ENCODE results near the gene ARMC9.
A peak's percentile ranks its signal among the peaks of the same experiment; 100 is the strongest.
"Not testable (repeated sequence)": the region's sequence is repeated elsewhere in the genome, so short reads cannot be mapped to it uniquely, and the experiment has no call there.

Gene ARMC9

GRCh38 chr2:231198291-231199173 is at the start of gene ARMC9:
Gene ARMC9 (plus strand): TSS chr2:231198631. CDS start chr2:231206239, 7,608 bp downstream.
- DNase-seq (ENCODE audit: low spot score) = peak; percentile 72

GRCh38 chr2:231152800-231153557 is 45.5 kb upstream of the ARMC9 start:
- no peak for DNase-seq (ENCODE audit: low spot score)

GRCh38 chr2:231159306-231159705 is 39.1 kb upstream of the ARMC9 start:
- no peak for DNase-seq (ENCODE audit: low spot score)

GRCh38 chr2:231160701-231161100 is 37.7 kb upstream of the ARMC9 start:
- no peak for DNase-seq (ENCODE audit: low spot score)

GRCh38 chr2:231161252-231161839 is 37.1 kb upstream of the ARMC9 start:
- DNase-seq (ENCODE audit: low spot score) = peak; percentile 14

GRCh38 chr2:231161877-231162329 is 36.5 kb upstream of the ARMC9 start:
- no peak for DNase-seq (ENCODE audit: low spot score)

GRCh38 chr2:231163011-231163410 is 35.4 kb upstream of the ARMC9 start:
- no peak for DNase-seq (ENCODE audit: low spot score)

- no peak for DNase-seq (ENCODE audit: low spot score)
These were observed 34.9 kb upstream of the ARMC9 start for GRCh38 chr2:231163414-231164095.

GRCh38 chr2:231167745-231168459 is 30.5 kb upstream of the ARMC9 start:
- DNase-seq (ENCODE audit: low spot score) = no peak

GRCh38 chr2:231168460-231169139 is 29.8 kb upstream of the ARMC9 start:
- no peak for DNase-seq (ENCODE audit: low spot score)

- no peak for DNase-seq (ENCODE audit: low spot score)
These were observed 28.9 kb upstream of the ARMC9 start for GRCh38 chr2:231169488-231169887.

- DNase-seq (ENCODE audit: low spot score) = no peak
These were observed 28.4 kb upstream of the ARMC9 start for GRCh38 chr2:231170055-231170454.

GRCh38 chr2:231172025-231172424 is 26.4 kb upstream of the ARMC9 start:
- DNase-seq (ENCODE audit: low spot score) = no peak

GRCh38 chr2:231174211-231174651 is 24.2 kb upstream of the ARMC9 start:
- no peak for DNase-seq (ENCODE audit: low spot score)

GRCh38 chr2:231176066-231176465 is 22.4 kb upstream of the ARMC9 start:
- DNase-seq (ENCODE audit: low spot score) = no peak

GRCh38 chr2:231177156-231178025 is 21.0 kb upstream of the ARMC9 start:
- no peak for DNase-seq (ENCODE audit: low spot score)

GRCh38 chr2:231178805-231179204 is 19.6 kb upstream of the ARMC9 start:
- not testable (repeated sequence) for DNase-seq (ENCODE audit: low spot score)

GRCh38 chr2:231181860-231182512 is 16.4 kb upstream of the ARMC9 start:
- no peak for DNase-seq (ENCODE audit: low spot score)

- DNase-seq (ENCODE audit: low spot score) = no peak
These were observed 15.9 kb upstream of the ARMC9 start for GRCh38 chr2:231182513-231182899.

All from activated CD4-positive, alpha-beta T cell treated with anti-CD3 and anti-CD28 coated beads, Interleukin-2, Interleukin-4, amounts not matched to agents 100 ng/mL and 50 ng/mL, durations not matched to agents 16 hours and 8 hours (primary cell).